Astrocyte of the cerebellum (primary cell): ENCODE data around the gene ITGB1BP1.
A peak's percentile ranks its signal among the peaks of the same experiment; 100 is the strongest.

Experiments
- DNase-seq: peaks from one replicate; pipeline ENCODE4 v3.0.0-alpha.2; 2011; ENCODE audit warnings: low read depth
- H3K4me3 ChIP-seq: 2 replicates; pipeline ENCODE4 v1.5.1; 2011; ENCODE audit warnings: mild to moderate bottlenecking, low read depth, low read length, moderate library complexity
- CTCF ChIP-seq: IDR thresholded peaks from 2 replicates; pipeline ENCODE4 v1.5.1; 2012; ENCODE audit warnings: low read length, low read depth, moderate library complexity, mild to moderate bottlenecking; ENCODE audit errors: missing control alignments
- in situ Hi-C: cut with HindIII; loops from 2 replicates; pipeline ENCODE4 v1.10.0; 2017; ENCODE audit warnings: low sequenced_read_pairs

The ITGB1BP1 gene

GRCh38 chr2:9388950-9389911, 34.1 kb downstream of the ITGB1BP1 start:
- in situ Hi-C loops: no loop called here

GRCh38 chr2:9388199-9388681, 35.1 kb downstream of the ITGB1BP1 start:
- DNase-seq: no peak
- in situ Hi-C loops: no loop called here
- H3K4me3 ChIP-seq: no peak overlapping the region
- TF ChIP-seq CTCF: no peak

More at GRCh38 chr2:9388950-9389911, 34.1 kb downstream of the ITGB1BP1 start:
- DNase-seq: no peak
- no peak for TF ChIP-seq CTCF
- no peak overlapping the region for H3K4me3 ChIP-seq

GRCh38 chr2:9385841-9386240, 37.5 kb downstream of the ITGB1BP1 start:
- TF ChIP-seq CTCF: no peak
- H3K4me3 ChIP-seq: no peak overlapping the region
- DNase-seq: no peak
- in situ Hi-C loops: no loop called here

- no peak for DNase-seq
- in situ Hi-C loops: no loop called here
- H3K4me3 ChIP-seq: no peak overlapping the region
- no peak for TF ChIP-seq CTCF
Observed at GRCh38 chr2:9384521-9384920, 38.8 kb downstream of the ITGB1BP1 start.

- no peak overlapping the region for H3K4me3 ChIP-seq
- TF ChIP-seq CTCF: no peak
- in situ Hi-C loops: no loop called here
- no peak for DNase-seq
Observed at GRCh38 chr2:9382604-9383235, 40.6 kb downstream of the ITGB1BP1 start.

GRCh38 chr2:9380702-9381628, 42.4 kb downstream of the ITGB1BP1 start:
- in situ Hi-C loops: no loop called here
- no peak for TF ChIP-seq CTCF
- no peak overlapping the region for H3K4me3 ChIP-seq
- peak; percentile 85 for DNase-seq
